ENCODE results near the gene SRSF11.
A peak's percentile ranks its signal among the peaks of the same experiment; 100 is the strongest.

SRSF11 gene

GRCh38 chr1:70234733-70235132, 13.6 kb downstream of the SRSF11 start:
- in situ Hi-C loops (cut with MboI; ENCODE audit: low sequenced_read_pairs, unreplicated experiment): no loop called here
- no peak for TF ChIP-seq CTCF (IDR thresholded peaks at IDR 0.05; ENCODE audit: borderline replicate concordance, control extremely low read depth, extremely low read depth, insufficient read depth, missing control alignments)
- DNase-seq (ENCODE audit: low spot score): no peak

- in situ Hi-C loops (cut with MboI; ENCODE audit: low sequenced_read_pairs, unreplicated experiment): no loop called here
- TF ChIP-seq CTCF (IDR thresholded peaks at IDR 0.05; ENCODE audit: borderline replicate concordance, control extremely low read depth, extremely low read depth, insufficient read depth, missing control alignments): no peak
- DNase-seq (ENCODE audit: low spot score): no peak
Observed at GRCh38 chr1:70239940-70240339, 18.8 kb downstream of the SRSF11 start.

GRCh38 chr1:70247122-70247521, 25.9 kb downstream of the SRSF11 start:
- no peak for TF ChIP-seq CTCF (IDR thresholded peaks at IDR 0.05; ENCODE audit: borderline replicate concordance, control extremely low read depth, extremely low read depth, insufficient read depth, missing control alignments)
- no peak for DNase-seq (ENCODE audit: low spot score)
- in situ Hi-C loops (cut with MboI; ENCODE audit: low sequenced_read_pairs, unreplicated experiment): no loop called here

GRCh38 chr1:70247768-70248167, 26.6 kb downstream of the SRSF11 start:
- TF ChIP-seq CTCF (IDR thresholded peaks at IDR 0.05; ENCODE audit: borderline replicate concordance, control extremely low read depth, extremely low read depth, insufficient read depth, missing control alignments): no peak
- no peak for DNase-seq (ENCODE audit: low spot score)
- in situ Hi-C loops (cut with MboI; ENCODE audit: low sequenced_read_pairs, unreplicated experiment): no loop called here

- TF ChIP-seq CTCF (IDR thresholded peaks at IDR 0.05; ENCODE audit: borderline replicate concordance, control extremely low read depth, extremely low read depth, insufficient read depth, missing control alignments): no peak
- DNase-seq (ENCODE audit: low spot score): no peak
- in situ Hi-C loops (cut with MboI; ENCODE audit: low sequenced_read_pairs, unreplicated experiment): no loop called here
Observed at GRCh38 chr1:70248729-70249128, 27.5 kb downstream of the SRSF11 start.

GRCh38 chr1:70256664-70257063, 35.5 kb downstream of the SRSF11 start:
- TF ChIP-seq CTCF (IDR thresholded peaks at IDR 0.05; ENCODE audit: borderline replicate concordance, control extremely low read depth, extremely low read depth, insufficient read depth, missing control alignments): no peak
- in situ Hi-C loops (cut with MboI; ENCODE audit: low sequenced_read_pairs, unreplicated experiment): no loop called here
- peak; percentile 11 for DNase-seq (ENCODE audit: low spot score)

GRCh38 chr1:70264839-70265238, 43.7 kb downstream of the SRSF11 start:
- TF ChIP-seq CTCF (IDR thresholded peaks at IDR 0.05; ENCODE audit: borderline replicate concordance, control extremely low read depth, extremely low read depth, insufficient read depth, missing control alignments): no peak
- no peak for DNase-seq (ENCODE audit: low spot score)
- in situ Hi-C loops (cut with MboI; ENCODE audit: low sequenced_read_pairs, unreplicated experiment): no loop called here

Measured in GM13976 (cell line).